HG02885 (cell line): ENCODE results near the gene HAS3.
"Not testable (repeated sequence)": the region's sequence is repeated elsewhere in the genome, so short reads cannot be mapped to it uniquely, and the experiment has no call there.

ENCODE experiments used
- ATAC-seq: cut with Tn5 transposase; IDR thresholded peaks from one replicate; pipeline ENCODE4 v1.9.1; 2021; ENCODE audit warnings: mild to moderate bottlenecking; ENCODE audit not compliant: unreplicated experiment, poor library complexity

Gene HAS3

GRCh38 chr16:69139464-69139863 lies 34.0 kb downstream of the HAS3 start:
- ATAC-seq = not testable (repeated sequence)

GRCh38 chr16:69141014-69141413 lies 35.6 kb downstream of the HAS3 start:
- ATAC-seq = no peak

GRCh38 chr16:69141936-69142335 lies 36.5 kb downstream of the HAS3 start:
- no peak for ATAC-seq

GRCh38 chr16:69143116-69143515 lies 37.7 kb downstream of the HAS3 start:
- no peak for ATAC-seq

GRCh38 chr16:69145658-69146057 lies 40.2 kb downstream of the HAS3 start:
- no peak for ATAC-seq

GRCh38 chr16:69149621-69150020 lies 44.2 kb downstream of the HAS3 start:
- ATAC-seq = not testable (repeated sequence)

- ATAC-seq = no peak
Observed at GRCh38 chr16:69150146-69150865, 44.9 kb downstream of the HAS3 start.

- ATAC-seq = no peak
Observed at GRCh38 chr16:69157196-69157595, 51.7 kb downstream of the HAS3 start.

- no peak for ATAC-seq
Observed at GRCh38 chr16:69160192-69160591, 54.7 kb downstream of the HAS3 start.

GRCh38 chr16:69165584-69165983 lies 60.1 kb downstream of the HAS3 start:
- no peak for ATAC-seq

GRCh38 chr16:69166221-69166833 lies 60.9 kb downstream of the HAS3 start:
- ATAC-seq = no peak

GRCh38 chr16:69166946-69167930 lies 61.8 kb downstream of the HAS3 start:
- ATAC-seq = no peak
